ENCODE results near the gene CHEK2. TPM values are rescaled to one million over a fixed set of nuclear protein-coding genes. Genes with fewer than 3 reads are reported as not detected.

CHEK2 gene
- 10 to 100 TPM; 10.2 to 17.7 (median 14.9) TPM for total RNA-seq (2021; fragmentation: NEBNext Ultra II Directional; extraction: Animal tissue kit (Norgen Biotek cat#: 25700))
- long read RNA-seq, transcript CHEK2-208 (15 exons, 1,844 nt), result major isoform, 6 of 11 reads
- long read RNA-seq, partial matches to known transcripts, result 3 of 11 reads
- long read RNA-seq, other reads (novel, unspliced or antisense), result 2 of 11 reads

- Mint-ChIP-seq H3K9me3 (no peaks in the 10 kb centered on the region), H3K27ac (peak within 1 kb of the TSS; percentile 90), H3K36me3 (ENCODE audit: low read depth) (peaks cover 7% of the 10 kb centered on the region; the same call in 1 of the 2 replicates), H3K27me3 (ENCODE audit: insufficient read depth) (peaks cover 3% of the 10 kb centered on the region; the same call in 1 of the 2 replicates), H3K4me1 (ENCODE audit: low read depth) (peaks cover 42% of the 10 kb centered on the region), H3K4me3 (peak within 1 kb of the TSS; percentile 93)
- peak; percentile 98 for DNase-seq
- peak; percentile 36; the same call in 1 of the 2 replicates for TF ChIP-seq CTCF (IDR thresholded peaks at IDR 0.05)
These were observed at the start of gene CHEK2, which contains the start of gene HSCB for GRCh38 chr22:28741785-28742561. Gene CHEK2, minus strand, starts transcription at chr22:28741820. Its CDS starts 7,099 bp downstream, at chr22:28734721. Gene HSCB, plus strand, starts transcription at chr22:28742039. Its CDS starts 57 bp downstream, at chr22:28742096.

DNA sequence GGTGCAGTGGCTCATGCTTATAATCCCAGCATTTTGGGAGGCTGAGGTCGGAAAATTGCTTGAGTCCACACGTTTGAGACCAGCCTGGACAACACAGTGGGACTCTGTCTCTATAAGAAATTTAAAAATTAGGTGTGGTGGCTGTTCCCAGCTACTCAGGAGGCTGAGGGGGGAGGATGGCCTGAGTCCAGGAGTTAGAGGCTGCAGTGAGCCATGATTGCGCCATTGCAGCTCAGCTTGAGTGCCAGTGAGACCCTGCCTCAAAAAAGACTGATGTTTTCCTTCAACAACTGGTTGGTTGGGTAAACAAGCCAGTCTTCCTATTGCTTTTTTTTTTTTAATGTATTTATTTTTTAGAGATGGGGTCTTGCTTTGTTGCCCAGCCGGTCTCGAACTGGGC lies 49.5 kb upstream of the CHEK2 start:
- H3K27ac Mint-ChIP-seq, result no peak overlapping the region
- H3K27me3 Mint-ChIP-seq (ENCODE audit: insufficient read depth), result peaks cover 5% of the 10 kb centered on the region; the same call in 1 of the 2 replicates

DNA sequence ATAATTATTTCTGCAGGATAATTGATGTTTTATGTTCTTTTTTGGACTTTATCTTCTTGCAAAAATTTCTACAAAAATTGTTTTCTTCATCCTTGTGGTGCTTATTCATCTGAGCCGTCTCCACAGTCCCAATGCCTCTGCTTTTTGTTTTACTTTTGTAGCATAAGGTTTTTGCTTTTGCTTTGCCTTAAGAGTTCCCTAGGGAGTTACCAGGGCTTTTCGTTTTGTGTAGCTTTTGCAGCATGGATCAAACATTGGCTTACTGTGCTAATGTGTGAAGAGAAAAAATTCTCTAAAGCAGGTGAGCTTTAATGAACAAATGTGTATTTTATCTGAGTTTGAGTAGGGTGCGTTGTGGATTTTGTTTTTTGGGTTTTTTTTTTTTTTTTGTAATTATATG lies 47.0 kb upstream of the CHEK2 start:
- H3K4me1 Mint-ChIP-seq (ENCODE audit: low read depth), result peaks cover 5% of the 10 kb centered on the region; the same call in 1 of the 2 replicates
- TF ChIP-seq CTCF (IDR thresholded peaks at IDR 0.05), result no peak
- peaks cover 5% of the 10 kb centered on the region; the same call in 1 of the 2 replicates for H3K27me3 Mint-ChIP-seq (ENCODE audit: insufficient read depth)
- DNase-seq, result no peak
- no peaks in the 10 kb centered on the region for H3K9me3 Mint-ChIP-seq
- H3K27ac Mint-ChIP-seq, result no peak overlapping the region
- H3K36me3 Mint-ChIP-seq (ENCODE audit: low read depth), result peaks cover 12% of the 10 kb centered on the region
- no peak overlapping the region for H3K4me3 Mint-ChIP-seq

More for the DNA sequence above, 49.5 kb upstream of the CHEK2 start:
- H3K4me1 Mint-ChIP-seq (ENCODE audit: low read depth), result no peaks in the 10 kb centered on the region; the same call in 1 of the 2 replicates
- no peak overlapping the region for H3K4me3 Mint-ChIP-seq
- DNase-seq, result no peak
- H3K9me3 Mint-ChIP-seq, result no peaks in the 10 kb centered on the region
- peaks cover 21% of the 10 kb centered on the region for H3K36me3 Mint-ChIP-seq (ENCODE audit: low read depth)
- no peak for TF ChIP-seq CTCF (IDR thresholded peaks at IDR 0.05)

DNA sequence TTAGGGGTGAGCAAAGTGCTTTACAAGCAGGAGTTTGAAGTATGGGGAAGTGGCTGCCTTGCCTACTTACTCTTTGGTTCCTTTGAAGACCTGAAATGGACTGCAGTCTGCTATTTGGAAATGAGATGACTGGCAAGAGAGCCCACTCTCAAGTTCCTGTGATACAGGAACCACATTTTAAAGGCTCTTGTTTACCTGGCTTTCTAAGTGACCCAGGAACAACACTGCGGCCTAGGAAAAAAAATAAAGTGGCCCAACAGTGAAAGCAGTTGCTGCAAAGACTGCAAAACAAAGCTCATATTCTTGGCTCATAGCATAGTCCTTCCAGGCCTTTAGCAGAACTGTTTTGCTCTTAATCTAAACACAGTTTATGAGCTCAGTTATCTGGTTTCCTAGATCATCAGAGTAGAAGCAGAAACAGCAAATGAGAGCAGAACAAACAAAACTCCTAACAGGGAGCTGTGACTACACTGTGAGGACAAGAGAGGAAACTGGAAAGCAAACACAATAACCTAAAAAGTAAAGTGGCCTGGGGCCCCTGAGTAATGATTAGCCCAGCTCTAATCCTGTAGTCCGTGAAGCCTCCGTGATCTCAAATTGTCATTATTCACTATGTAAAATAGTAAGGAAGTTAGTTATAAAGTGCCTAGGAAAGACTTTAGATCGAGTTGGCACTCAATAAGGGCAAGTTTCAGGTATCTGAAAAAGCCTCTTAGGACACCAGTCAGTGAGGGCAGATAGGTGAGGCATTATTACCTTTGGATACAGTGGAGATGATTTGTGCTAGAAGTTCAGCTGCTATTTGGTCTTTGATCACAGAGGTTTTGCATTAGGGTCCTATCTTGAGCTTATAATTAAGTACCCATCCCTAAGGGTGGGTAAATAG lies 42.4 kb upstream of the CHEK2 start:
- DNase-seq, result no peak
- Mint-ChIP-seq H3K9me3 (no peaks in the 10 kb centered on the region), H3K27me3 (ENCODE audit: insufficient read depth) (no peaks in the 10 kb centered on the region), H3K36me3 (ENCODE audit: low read depth) (peaks cover 15% of the 10 kb centered on the region), H3K4me3 (no peak overlapping the region), H3K27ac (peak overlapping the region; percentile 62), H3K4me1 (ENCODE audit: low read depth) (peaks cover 11% of the 10 kb centered on the region)
- no peak for TF ChIP-seq CTCF (IDR thresholded peaks at IDR 0.05)

DNA sequence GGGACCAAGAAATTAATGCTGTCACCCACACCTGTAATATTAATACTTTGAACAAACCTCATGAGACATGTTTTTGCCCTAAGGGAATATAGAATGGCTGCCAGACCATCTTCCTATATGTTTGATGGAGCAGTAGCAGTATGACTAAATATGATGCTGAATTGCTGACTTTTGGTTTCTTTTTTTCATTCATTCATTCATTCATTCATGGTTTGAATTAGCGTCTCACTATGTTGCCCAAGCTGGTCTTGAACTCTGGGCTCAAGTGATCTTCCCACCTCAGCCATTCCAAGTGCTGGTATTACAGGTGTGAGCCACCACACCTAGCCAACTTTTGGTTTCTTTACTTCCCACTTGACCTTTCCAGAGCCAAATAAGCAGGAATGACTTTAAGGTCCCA lies 38.7 kb upstream of the CHEK2 start:
- no peak for DNase-seq
- Mint-ChIP-seq H3K27me3 (ENCODE audit: insufficient read depth) (no peaks in the 10 kb centered on the region), H3K4me1 (ENCODE audit: low read depth) (peaks cover 11% of the 10 kb centered on the region), H3K9me3 (no peaks in the 10 kb centered on the region), H3K4me3 (no peak overlapping the region), H3K36me3 (ENCODE audit: low read depth) (peaks cover 10% of the 10 kb centered on the region), H3K27ac (no peak overlapping the region)
- TF ChIP-seq CTCF (IDR thresholded peaks at IDR 0.05), result no peak

Measured in HFFc6 (cell line).